GM12878 (cell line): ENCODE data around the gene TPRN. TPM values are rescaled to one million over a fixed set of nuclear protein-coding genes. Genes with fewer than 3 reads are reported as not detected.

Experiments
- ATAC-seq: fragments of 200-7000 bp; cut with Tn5 transposase; 3 replicates; pipeline ENCODE4 v1.9.1; 2020; ENCODE audit warnings: mild to moderate bottlenecking, moderate library complexity
- BruUV-seq: library from RNA; stranded (reverse); fragments of 400-500 nt; replicated peaks from 2 replicates; lab custom pipeline; 2021; lab: Mats Ljungman, UMichigan
- CTCF ChIA-PET: fragments of 300-600 bp; sonication (Branson Sonifier 250); formaldehyde crosslinking; extraction: SDS; loops from one replicate; lab custom pipeline; 2021; ENCODE audit warnings: inconsistent platforms; lab: Yijun Ruan, JAX
- POLR2A ChIA-PET: fragments of 350-600 bp; formaldehyde crosslinking; extraction: SDS; loops from one replicate; lab custom pipeline; 2021; ENCODE audit warnings: inconsistent platforms; lab: Charles Lee
- RAD21 ChIA-PET: fragments of 300-600 bp; sonication (Branson Sonifier 250); formaldehyde crosslinking; loops from one replicate; lab custom pipeline; 2023; ENCODE audit warnings: antibody characterized with exemption; ENCODE audit not compliant: unreplicated experiment; lab: Charles Lee
- SMC1A ChIA-PET: fragments of 300-600 bp; sonication (Branson Sonifier 250); formaldehyde crosslinking; loops from one replicate; lab custom pipeline; 2023; ENCODE audit not compliant: unreplicated experiment, uncharacterized antibody; lab: Charles Lee
- DNase-seq: peaks from one replicate; pipeline ENCODE4 v3.0.0-alpha.2; 2011; ENCODE audit warnings: low read depth, low spot score
- FAIRE-seq: peaks from 3 replicates; lab custom pipeline; 2011; peaks lifted over from hg19 to GRCh38; lab: Jason Lieb, UNC
- H2AFZ ChIP-seq: 2 replicates; pipeline ENCODE4 v1.6.0; 2011; ENCODE audit warnings: low read depth, low read length, control low read depth; ENCODE audit not compliant: control insufficient read depth
- H3K27ac ChIP-seq: 2 replicates; pipeline ENCODE4 v1.5.1; 2011; ENCODE audit warnings: control low read depth; ENCODE audit not compliant: control insufficient read depth, insufficient read depth
- H3K27me3 ChIP-seq, 2 experiments: replicated peaks in 1 of 2; 2 replicates each; pipeline versions ENCODE4 v1.6.0 to v1.6.1; 2011; ENCODE audit warnings: low read length in 1 of 2; ENCODE audit not compliant: control insufficient read depth in 2 of 2, insufficient read depth in 2 of 2
- H3K36me3 ChIP-seq, 2 experiments: 2 replicates each; pipeline ENCODE4 v1.5.1; 2011; ENCODE audit warnings: low read length in 1 of 2; ENCODE audit not compliant: control insufficient read depth in 2 of 2, insufficient read depth in 2 of 2
- H3K4me1 ChIP-seq: 2 replicates; pipeline ENCODE4 v1.6.1; 2011; ENCODE audit warnings: mild to moderate bottlenecking, low read length, moderate library complexity, mixed read lengths; ENCODE audit not compliant: control insufficient read depth, insufficient read depth
- H3K4me2 ChIP-seq: 2 replicates; pipeline ENCODE4 v1.6.0; 2011; ENCODE audit warnings: control low read depth; ENCODE audit not compliant: control insufficient read depth, insufficient read depth
- H3K4me3 ChIP-seq: fragments of 200-600 bp; sonication (generic); 2 replicates; pipeline ENCODE4 v1.5.1; 2016
- H3K79me2 ChIP-seq: 2 replicates; pipeline ENCODE4 v1.6.0; 2011; ENCODE audit warnings: low read length; ENCODE audit not compliant: control insufficient read depth, insufficient read depth
- H3K9ac ChIP-seq: 2 replicates; pipeline ENCODE4 v1.8.0; 2011; ENCODE audit warnings: low read length, control low read depth, mixed read lengths; ENCODE audit not compliant: control insufficient read depth, insufficient read depth
- H3K9me3 ChIP-seq: replicated peaks from 3 replicates; pipeline ENCODE4 v1.5.1; 2011; ENCODE audit warnings: mild to moderate bottlenecking, low read length; ENCODE audit not compliant: control insufficient read depth, insufficient read depth
- H4K20me1 ChIP-seq: 2 replicates; pipeline ENCODE4 v1.6.0; 2011; ENCODE audit not compliant: control insufficient read depth, insufficient read depth
- BACH1 ChIP-seq: fragments of 450-650 bp; IDR thresholded peaks from 2 replicates; pipeline ENCODE4 v1.6.1; 2017; ENCODE audit warnings: mild to moderate bottlenecking, borderline replicate concordance
- CEBPZ ChIP-seq: fragments of 150-350 bp; IDR thresholded peaks from 2 replicates; pipeline ENCODE4 v1.6.1; 2016; ENCODE audit warnings: low read depth, low read length
- E2F4 ChIP-seq: IDR thresholded peaks from 2 replicates; pipeline ENCODE4 v1.6.1; 2012; ENCODE audit warnings: low read depth, low read length, improper control_type of control experiment
- E4F1 ChIP-seq: fragments of 450-650 bp; IDR thresholded peaks from 2 replicates; pipeline ENCODE4 v1.6.1; 2018; ENCODE audit warnings: borderline replicate concordance, mild to moderate bottlenecking; ENCODE audit not compliant: partially characterized antibody
- EGR1 ChIP-seq, 2 experiments: IDR thresholded peaks; 1 replicate in 1 of 2; 2 replicates in 1 of 2; pipeline ENCODE4 v1.6.1; 2011 to 2012; ENCODE audit warnings: low read depth in 2 of 2, low read length in 2 of 2, borderline replicate concordance in 1 of 2, mild to moderate bottlenecking in 1 of 2, moderate library complexity in 1 of 2
- IKZF2 ChIP-seq, 2 experiments: fragments of 450-650 bp; IDR thresholded peaks; 2 replicates each; pipeline ENCODE4 v1.6.1; 2017; ENCODE audit warnings: mild to moderate bottlenecking in 2 of 2, moderate library complexity in 2 of 2
- KAT2A ChIP-seq: conservative IDR thresholded peaks from 2 replicates; pipeline ENCODE4 v1.6.1; 2011; ENCODE audit warnings: low read depth, low read length; ENCODE audit not compliant: control insufficient read depth
- POU2F2 ChIP-seq: IDR thresholded peaks from 3 replicates; pipeline ENCODE4 v1.6.1; 2011; ENCODE audit warnings: low read depth, mild to moderate bottlenecking, low read length, borderline replicate concordance
- RB1 ChIP-seq: fragments of 450-650 bp; formaldehyde crosslinking; IDR thresholded peaks from 2 replicates; pipeline ENCODE4 v1.6.1; 2017; ENCODE audit warnings: mild to moderate bottlenecking, borderline replicate concordance
- RUNX3 ChIP-seq: IDR thresholded peaks from 2 replicates; pipeline ENCODE4 v1.6.1; 2012; ENCODE audit warnings: low read length, inconsistent platforms
- SREBF1 ChIP-seq: IDR thresholded peaks from 2 replicates; pipeline ENCODE4 v1.6.1; 2012; ENCODE audit warnings: mild to moderate bottlenecking, low read length
- ZBTB11 ChIP-seq: fragments of 450-650 bp; formaldehyde crosslinking; IDR thresholded peaks from 2 replicates; pipeline ENCODE4 v1.5.0; 2022; ENCODE audit warnings: mild to moderate bottlenecking, missing genetic modification characterization
- WGBS: methylation state at CpG from one replicate; pipeline ENCODE4 v1.1.6; 2016; ENCODE audit warnings: low lambda C conversion rate; ENCODE audit not compliant: insufficient replicate concordance, insufficient coverage; ENCODE audit errors: missing lambda C conversion rate; 5-methylcytosine and 5-hydroxymethylcytosine counted together
- in situ Hi-C: fragments of 300-500 bp; cut with MboI; formaldehyde crosslinking; loops from 9 replicates; pipeline ENCODE4 v1.14.3; 2018; ENCODE audit warnings: mixed read lengths
- intact Hi-C: fragments of 100-400 bp; cut with micrococcal nuclease; formaldehyde crosslinking; loops from one replicate; pipeline ENCODE4 v1.14.2; 2022; ENCODE audit not compliant: unreplicated experiment
- polyA plus RNA-seq, 11 experiments: library from polyadenylated mRNA; depleted of rRNA in 4 of 11; unstranded in 6 of 11; stranded (reverse) in 5 of 11; fragments of >200 nt; fragmentation: Nextera tagmentation in 4 of 11; fragmentation: Illumina TruSeq in 1 of 11; extraction: Ambion mirVana in 4 of 11; extraction: Trizol in 1 of 11; gene quantifications; 1 replicate in 1 of 11; 2 replicates in 10 of 11; pipeline versions ENCODE4 v1.2.1 to v1.2.3, GENCODE V29; 2011 to 2016; ENCODE audit warnings: inconsistent platforms in 2 of 11, missing spikeins in 2 of 11, low read depth in 1 of 11
- total RNA-seq, 4 experiments: library from RNA; depleted of rRNA in 3 of 4; stranded (reverse); fragments of >200 nt in 3 of 4; fragmentation: Illumina TruSeq in 1 of 4; extraction: Trizol in 1 of 4; gene quantifications; 2 replicates each; pipeline versions ENCODE4 v1.2.1 to v1.2.3, GENCODE V29; 2013 to 2021

The TPRN gene
- total and polyA plus RNA-seq, 10 of the 15 experiments (the other 5 are each of a cell fraction or from before 2014, with no cell fraction given), result 0.18 to 19.5 (median 3.1) TPM

- Histone ChIP-seq H3K79me2 (no peaks in the 10 kb centered on the region), H3K4me1 (peaks cover 10% of the 10 kb centered on the region), H4K20me1 (no peaks in the 10 kb centered on the region), H3K27ac (no peak overlapping the region), H3K4me3 (no peak overlapping the region), H3K4me2 (no peak overlapping the region), H2AFZ (no peak overlapping the region), H3K27me3 (peaks cover 0 to 5% of the 10 kb centered on the region in 2 experiments; a peak in 2 of 4 replicates), H3K36me3 (no peaks in the 10 kb centered on the region), H3K9me3 (no peaks in the 10 kb centered on the region; the same call in 2 of the 3 replicates), H3K9ac (no peak overlapping the region)
- intact Hi-C loops, result no loop called here
- POLR2A ChIA-PET, result no interaction called here
- DNase-seq, result no peak
- CTCF ChIA-PET, result no interaction called here
- 52% methylated on average over 32 of the region's 34 CpGs for WGBS
- RAD21 ChIA-PET, result no interaction called here
- FAIRE-seq, result no peak
- SMC1A ChIA-PET, result no interaction called here
- no peak for ATAC-seq
- in situ Hi-C loops, result no loop called here
- BruUV-seq, result no TSS peak
- TF ChIP-seq KAT2A (no peak), RB1 (no peak), RUNX3 (no peak), IKZF2 (IDR thresholded peaks at IDR 0.05) (no peak), BACH1 (no peak), SREBF1 (no peak), E2F4 (no peak), EGR1 (IDR thresholded peaks at IDR 0.05; ENCODE audit: borderline replicate concordance in 1 of 2, low read depth in 2 of 2, low read length in 2 of 2) (no peak), E4F1 (no peak), POU2F2 (no peak), CEBPZ (no peak), ZBTB11 (CRISPR knock-in tag) (no peak)
Measured at GRCh38 chr9:137164370-137165249, 35.9 kb downstream of the TPRN start.
